Coronary artery (tissue), 2 donors: ENCODE data around the gene IFNB1.

Experiments
- DNase-seq: peaks from one replicate; pipeline ENCODE4 v3.0.0-alpha.2; 2017; ENCODE audit warnings: low spot score
- H3K27ac ChIP-seq, 2 donors: fragments of 200-600 bp; sonication (generic); one replicate each; pipeline ENCODE4 v1.5.1; 2016 to 2019
- H3K4me3 ChIP-seq: fragments of 200-600 bp; sonication (generic); 2 replicates; pipeline ENCODE4 v1.5.1; 2016; ENCODE audit warnings: mild to moderate bottlenecking, moderate library complexity
- CTCF ChIP-seq: fragments of 200-600 bp; sonication (generic); IDR thresholded peaks from one replicate; pipeline ENCODE4 v1.5.1; 2019; ENCODE audit warnings: antibody characterized with exemption

Gene IFNB1

GRCh38 chr9:21043841-21044240 is 33.9 kb downstream of the IFNB1 start:
- DNase-seq, result no peak
- no peak for TF ChIP-seq CTCF
- H3K27ac ChIP-seq, result no peak overlapping the region
- no peak overlapping the region for H3K4me3 ChIP-seq

- H3K4me3 ChIP-seq, result no peak overlapping the region
- TF ChIP-seq CTCF, result no peak
- H3K27ac ChIP-seq, result no peak overlapping the region
- DNase-seq, result no peak
These were observed 35.3 kb downstream of the IFNB1 start for GRCh38 chr9:21042466-21042865.

- TF ChIP-seq CTCF, result no peak
- Histone ChIP-seq H3K27ac (no peak overlapping the region), H3K4me3 (no peak overlapping the region)
- no peak for DNase-seq
These were observed 38.4 kb downstream of the IFNB1 start for GRCh38 chr9:21039302-21039701.

GRCh38 chr9:21037278-21037677 is 40.5 kb downstream of the IFNB1 start:
- no peak for DNase-seq
- H3K4me3 ChIP-seq, result no peak overlapping the region
- TF ChIP-seq CTCF, result no peak
- no peak overlapping the region for H3K27ac ChIP-seq

GRCh38 chr9:21031808-21032183 is 45.9 kb downstream of the IFNB1 start:
- Histone ChIP-seq H3K4me3 (peak overlapping the region; percentile 74), H3K27ac (peak overlapping the region; percentile 62 to 86)
- TF ChIP-seq CTCF, result no peak
- no peak for DNase-seq

GRCh38 chr9:21031091-21031807 is 46.5 kb downstream of the IFNB1 start, which contains the start of gene HACD4:
TSS of gene HACD4 (minus strand) at chr9:21031640. CDS start at chr9:21031590, 50 bp downstream.
- no peak for TF ChIP-seq CTCF

GRCh38 chr9:21030389-21031035 is 47.2 kb downstream of the IFNB1 start:
- no peak for DNase-seq
- Histone ChIP-seq H3K27ac (peak overlapping the region; percentile 62 to 86), H3K4me3 (peak overlapping the region; percentile 74)
- TF ChIP-seq CTCF, result no peak

More at GRCh38 chr9:21031091-21031807, 46.5 kb downstream of the IFNB1 start, which contains the start of gene HACD4:
- Histone ChIP-seq H3K27ac (peak within 1 kb of the TSS; percentile 62 to 86), H3K4me3 (peak within 1 kb of the TSS; percentile 74)
- DNase-seq, result peak; percentile 76
